ENCODE data around the gene ANKRD65.

DNA sequence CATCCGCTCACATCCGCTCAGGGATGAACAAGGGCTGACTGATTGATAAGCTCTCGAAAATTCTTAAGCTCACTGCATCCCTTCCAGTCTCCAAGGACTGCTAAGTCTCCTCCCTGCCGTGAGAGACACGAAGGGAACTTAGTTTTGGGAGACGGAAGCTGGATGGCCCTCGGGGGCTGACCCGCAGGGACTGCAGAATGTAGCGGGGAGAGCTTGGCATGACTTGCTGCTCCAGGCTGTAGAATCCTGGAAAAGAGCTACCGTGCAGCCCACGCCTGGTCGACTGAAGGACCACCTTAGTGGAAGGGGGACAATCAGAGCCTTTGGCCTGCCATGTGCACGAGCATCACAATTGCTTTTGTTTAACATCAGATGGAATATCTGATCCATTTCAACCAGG, 5.3 kb downstream of the ANKRD65 start:
- no peak for TF ChIP-seq FOXP2 (optimal IDR thresholded peaks at IDR 0.05; ENCODE audit: borderline replicate concordance, extremely low read depth, extremely low read length, insufficient read depth)
- no peak for TF ChIP-seq SIN3A (IDR thresholded peaks at IDR 0.05; ENCODE audit: borderline replicate concordance, insufficient read depth, low read length)
- no peak for TF ChIP-seq POLR2AphosphoS5 (IDR thresholded peaks at IDR 0.05; ENCODE audit: low read depth, low read length)
- TF ChIP-seq REST (IDR thresholded peaks at IDR 0.05; ENCODE audit: insufficient read depth in 1 of 2, low read depth in 2 of 2, low read length in 2 of 2) = no peak

All from PFSK-1 (cell line).